22Rv1 (cell line): Measurements from ENCODE around the gene THOP1.

Experiments
- H3K27ac ChIP-seq: fragments of 450-650 bp; 2 replicates; pipeline ENCODE4 v1.5.1; 2017
- ZFX ChIP-seq: fragments of 450-650 bp; IDR thresholded peaks from 2 replicates; pipeline ENCODE4 v1.6.1; 2017; ENCODE audit warnings: antibody characterized with exemption, borderline replicate concordance
- TF ChIP-seq, protein P1 (sequence below): fragments of 450-650 bp; IDR thresholded peaks from 2 replicates; pipeline ENCODE4 v1.5.1; 2017; ENCODE audit warnings: mild to moderate bottlenecking

The THOP1 gene

DNA sequence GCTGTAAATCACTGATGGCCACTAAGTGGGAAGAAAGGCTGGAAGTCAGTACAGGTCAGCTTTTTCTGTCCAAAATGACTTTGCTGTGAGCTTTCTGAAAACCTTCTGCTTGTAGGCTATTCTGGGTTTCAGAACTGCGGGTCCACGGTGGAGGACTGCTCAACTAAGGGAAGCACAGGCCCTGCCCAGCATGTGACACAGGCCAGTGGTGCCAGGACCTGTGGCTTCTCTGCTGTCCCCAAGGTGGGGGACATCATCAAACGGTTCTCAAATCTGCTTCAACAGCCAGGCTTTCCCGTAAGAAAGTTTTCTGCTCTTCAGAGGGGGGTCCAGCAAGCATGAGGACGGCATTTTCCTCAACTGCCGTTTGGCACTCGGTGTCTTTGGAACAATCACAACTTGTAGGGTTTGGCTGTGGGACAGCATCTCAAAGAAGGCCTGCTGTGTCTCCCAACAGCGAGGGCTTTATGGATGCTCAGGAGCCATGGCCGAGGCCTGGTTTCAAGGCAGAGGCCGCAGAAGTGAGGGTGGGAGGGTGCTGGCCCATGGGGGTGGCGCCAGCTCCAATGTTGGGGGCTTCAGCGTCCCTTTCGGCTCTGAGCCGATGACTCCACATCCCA is 6.1 kb upstream of the THOP1 start:
- TF ChIP-seq, protein P1, sequence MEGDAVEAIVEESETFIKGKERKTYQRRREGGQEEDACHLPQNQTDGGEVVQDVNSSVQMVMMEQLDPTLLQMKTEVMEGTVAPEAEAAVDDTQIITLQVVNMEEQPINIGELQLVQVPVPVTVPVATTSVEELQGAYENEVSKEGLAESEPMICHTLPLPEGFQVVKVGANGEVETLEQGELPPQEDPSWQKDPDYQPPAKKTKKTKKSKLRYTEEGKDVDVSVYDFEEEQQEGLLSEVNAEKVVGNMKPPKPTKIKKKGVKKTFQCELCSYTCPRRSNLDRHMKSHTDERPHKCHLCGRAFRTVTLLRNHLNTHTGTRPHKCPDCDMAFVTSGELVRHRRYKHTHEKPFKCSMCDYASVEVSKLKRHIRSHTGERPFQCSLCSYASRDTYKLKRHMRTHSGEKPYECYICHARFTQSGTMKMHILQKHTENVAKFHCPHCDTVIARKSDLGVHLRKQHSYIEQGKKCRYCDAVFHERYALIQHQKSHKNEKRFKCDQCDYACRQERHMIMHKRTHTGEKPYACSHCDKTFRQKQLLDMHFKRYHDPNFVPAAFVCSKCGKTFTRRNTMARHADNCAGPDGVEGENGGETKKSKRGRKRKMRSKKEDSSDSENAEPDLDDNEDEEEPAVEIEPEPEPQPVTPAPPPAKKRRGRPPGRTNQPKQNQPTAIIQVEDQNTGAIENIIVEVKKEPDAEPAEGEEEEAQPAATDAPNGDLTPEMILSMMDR: no peak
- no peak overlapping the region for H3K27ac ChIP-seq

GRCh38 chr19:2780284-2780683 is 5.0 kb upstream of the THOP1 start:
- H3K27ac ChIP-seq: no peak overlapping the region
- TF ChIP-seq, protein P1: no peak
- no peak for TF ChIP-seq ZFX

DNA sequence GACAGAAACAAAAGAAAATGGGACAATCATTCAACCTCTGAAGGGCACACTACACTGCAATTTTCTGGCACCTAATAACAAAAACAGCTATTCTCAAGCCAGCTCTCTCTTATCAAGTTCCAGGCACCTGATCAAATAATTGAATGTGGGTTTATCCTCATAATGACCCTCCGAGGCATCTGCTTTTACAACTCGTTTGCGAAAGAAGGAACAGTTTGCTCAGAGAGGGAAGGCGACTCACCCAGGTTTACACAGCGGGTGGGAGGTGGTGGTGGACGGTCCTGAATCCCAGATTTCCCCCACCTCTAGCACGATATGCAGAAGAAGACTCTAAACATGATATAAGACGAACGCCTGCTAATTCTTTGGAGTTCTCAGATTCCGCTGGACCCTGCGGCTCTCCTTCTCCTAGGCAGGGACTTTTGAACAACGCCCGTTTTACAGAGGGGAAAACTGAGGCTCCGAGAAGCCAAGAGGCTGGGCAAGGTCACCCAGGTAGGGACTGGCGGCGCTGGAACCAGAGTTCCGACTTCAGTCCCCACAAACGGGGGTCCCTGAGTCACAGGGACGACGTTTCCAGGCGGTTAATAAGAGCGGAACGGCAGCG is 2.9 kb upstream of the THOP1 start:
- H3K27ac ChIP-seq: peak overlapping the region; percentile 84
- no peak for TF ChIP-seq ZFX
- TF ChIP-seq, protein P1: no peak

DNA sequence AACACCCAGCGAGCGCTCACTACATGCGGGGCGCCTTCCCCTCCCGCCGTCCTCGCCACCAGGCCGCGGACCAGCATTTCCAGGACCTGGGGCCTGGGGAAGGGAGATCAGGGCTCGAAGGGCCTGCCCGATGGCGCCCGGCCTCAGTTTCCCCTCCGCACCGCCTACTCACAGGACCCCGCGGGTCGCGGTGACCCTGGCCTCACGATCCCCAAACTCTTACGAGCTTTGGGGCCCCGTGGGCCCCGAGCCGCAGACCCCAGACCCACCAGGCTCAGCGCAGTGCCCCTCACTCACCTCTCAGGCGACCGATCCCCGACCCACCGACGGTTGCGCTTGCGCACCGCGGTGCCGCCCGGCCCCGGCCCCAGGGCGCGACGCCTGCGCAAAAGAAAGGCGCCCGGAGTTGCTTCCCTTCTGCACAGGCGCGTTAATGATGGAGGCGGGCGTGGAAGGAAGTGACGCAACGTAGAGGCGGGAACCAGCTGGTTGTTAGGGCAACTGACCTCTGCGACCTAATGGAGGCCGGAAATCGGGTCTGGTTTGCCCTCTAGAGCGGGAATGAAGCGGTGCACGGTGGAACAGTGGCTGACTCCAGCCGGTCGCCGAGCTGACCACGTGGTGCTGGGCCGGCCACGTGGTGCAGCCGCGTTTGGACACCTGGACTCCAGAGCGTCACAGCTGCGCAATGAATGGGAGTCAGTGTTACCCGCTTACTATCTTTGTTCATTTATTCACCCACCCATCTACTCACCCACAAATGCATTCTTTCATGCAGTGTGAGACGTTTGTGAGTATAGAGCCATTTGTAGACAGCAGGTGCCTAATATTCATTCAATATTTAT is 2.1 kb upstream of the THOP1 start, which contains the start of gene SGTA:
Gene SGTA, minus strand, starts transcription at position 338 of the 845 bp plus-strand sequence. CDS start 14,205 bp downstream, outside the sequence.
- TF ChIP-seq, protein P1: peak; percentile 52
- no peak for TF ChIP-seq ZFX
- H3K27ac ChIP-seq: peak within 1 kb of the TSS; percentile 84

- peak overlapping the region; percentile 84 for H3K27ac ChIP-seq
- TF ChIP-seq, protein P1: no peak
- TF ChIP-seq ZFX: no peak
Measured at GRCh38 chr19:2783781-2784145, 1.5 kb upstream of the THOP1 start.

- TF ChIP-seq, protein P1: no peak
- TF ChIP-seq ZFX: no peak
- H3K27ac ChIP-seq: peak overlapping the region; percentile 25; the same call in 1 of the 2 replicates
Measured at GRCh38 chr19:2787115-2787514, 1.8 kb downstream of the THOP1 start.

DNA sequence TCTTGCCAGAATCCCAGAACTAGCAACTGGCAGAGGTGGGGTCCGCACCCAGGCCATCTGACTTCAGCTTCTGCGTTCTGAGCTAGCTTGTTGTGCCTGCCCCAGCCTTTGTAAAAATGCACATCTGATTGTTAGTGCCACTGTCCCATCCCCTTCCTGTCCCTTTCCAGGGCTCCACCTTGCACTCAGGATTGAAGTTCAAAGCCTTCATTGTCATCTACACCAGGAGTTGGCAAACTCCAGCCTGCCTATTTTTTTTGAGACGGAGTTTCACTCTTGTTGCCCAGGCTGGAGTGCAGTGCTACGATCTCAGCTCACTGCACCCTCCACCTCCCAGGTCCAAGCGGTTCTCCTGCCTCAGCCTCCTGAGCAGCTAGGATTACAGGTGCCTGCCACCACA is 2.9 kb downstream of the THOP1 start:
- TF ChIP-seq, protein P1: no peak
- no peak for TF ChIP-seq ZFX
- no peak overlapping the region for H3K27ac ChIP-seq
